Midbrain (tissue), 1 donor: ENCODE data around the gene STK40.

Experiments used
- DNase-seq: peaks from one replicate; lab custom pipeline; 2025; lab: John Stamatoyannopoulos, UW

The STK40 gene, protein sequence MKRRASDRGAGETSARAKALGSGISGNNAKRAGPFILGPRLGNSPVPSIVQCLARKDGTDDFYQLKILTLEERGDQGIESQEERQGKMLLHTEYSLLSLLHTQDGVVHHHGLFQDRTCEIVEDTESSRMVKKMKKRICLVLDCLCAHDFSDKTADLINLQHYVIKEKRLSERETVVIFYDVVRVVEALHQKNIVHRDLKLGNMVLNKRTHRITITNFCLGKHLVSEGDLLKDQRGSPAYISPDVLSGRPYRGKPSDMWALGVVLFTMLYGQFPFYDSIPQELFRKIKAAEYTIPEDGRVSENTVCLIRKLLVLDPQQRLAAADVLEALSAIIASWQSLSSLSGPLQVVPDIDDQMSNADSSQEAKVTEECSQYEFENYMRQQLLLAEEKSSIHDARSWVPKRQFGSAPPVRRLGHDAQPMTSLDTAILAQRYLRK

DNA sequence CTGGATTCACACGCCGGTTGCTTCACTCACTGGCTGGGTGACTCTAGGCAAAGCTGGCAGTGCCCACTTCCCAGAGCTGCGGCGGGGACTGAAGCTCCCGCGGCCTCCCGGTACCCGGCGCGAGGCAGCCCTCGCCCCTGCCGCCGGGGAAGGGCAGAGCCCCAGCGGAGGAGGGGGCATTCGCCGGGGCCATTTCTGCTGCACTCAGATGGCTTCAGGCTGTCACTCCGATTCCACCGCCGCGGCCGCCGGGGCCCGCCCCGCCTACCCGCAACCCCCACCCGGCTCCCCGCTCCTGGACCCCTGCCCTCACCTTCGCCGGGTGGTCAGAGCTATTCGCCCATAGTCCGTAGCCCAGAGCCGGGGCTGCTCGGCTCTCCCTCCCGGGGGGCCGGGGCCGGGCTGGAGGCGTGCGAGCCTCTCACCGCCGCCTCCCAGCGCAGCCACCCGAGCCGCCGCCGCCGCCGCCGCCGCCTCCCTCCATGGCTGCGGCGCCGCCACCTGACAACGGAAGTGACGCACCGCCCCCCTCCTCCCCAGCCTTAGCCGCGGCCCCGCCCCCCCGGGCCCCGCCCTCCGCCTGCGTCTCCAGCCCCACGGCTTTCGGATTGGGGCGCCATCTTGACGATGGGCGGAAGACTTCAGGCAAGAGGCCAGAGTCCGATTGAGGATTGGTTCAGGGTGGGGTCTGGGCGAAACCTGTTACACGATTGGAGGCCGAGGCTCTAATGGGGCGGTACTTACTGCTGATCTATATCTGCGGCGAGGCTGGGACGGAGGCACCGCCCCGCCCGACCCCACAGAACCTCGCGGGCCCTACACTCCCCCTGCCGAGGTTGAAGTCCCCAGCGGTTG is at the start of gene STK40:
Gene STK40 (minus strand): TSS at position 515 of the 855 bp plus-strand sequence. CDS start 24,592 bp downstream, outside the sequence.
- DNase-seq = peak; percentile 99

DNA sequence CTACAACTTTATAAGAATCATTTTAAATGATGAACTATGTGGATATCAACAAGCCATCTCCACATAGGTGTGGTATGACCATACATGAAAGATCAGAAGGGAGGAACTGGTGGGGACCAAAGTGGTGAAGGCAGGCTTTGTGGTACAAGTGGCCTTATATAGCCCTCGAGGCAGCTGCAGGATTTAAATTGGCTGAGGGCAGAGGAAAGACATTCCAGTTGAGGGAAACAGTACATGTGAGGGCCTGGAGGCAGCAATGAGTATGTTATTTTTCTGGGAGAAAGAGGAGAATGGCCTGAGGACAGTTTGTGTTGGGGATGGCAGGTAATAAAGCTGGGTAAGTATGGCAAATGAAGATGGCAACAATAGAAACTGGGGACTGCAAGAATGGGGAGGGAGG is 47.4 kb upstream of the STK40 start:
- no peak for DNase-seq

DNA sequence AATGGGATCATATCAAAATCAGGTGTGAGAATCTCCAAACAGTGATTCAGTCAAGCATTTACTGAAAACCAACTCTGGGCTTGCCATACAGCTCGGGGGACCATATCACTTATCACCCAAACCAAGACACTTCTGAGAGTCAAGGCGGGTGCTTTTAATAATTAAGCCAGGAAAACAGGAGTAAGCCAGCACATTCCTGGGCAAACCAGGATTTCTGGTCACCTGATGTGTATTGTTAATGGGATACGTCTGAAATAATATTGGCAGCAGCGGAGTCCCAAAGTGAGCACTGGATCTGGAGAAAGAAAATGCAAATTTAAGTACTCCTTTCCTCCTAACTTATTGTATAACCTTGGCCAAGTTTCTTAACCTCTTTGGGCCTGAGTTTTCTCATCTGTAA is 46.9 kb upstream of the STK40 start:
- no peak for DNase-seq

DNA sequence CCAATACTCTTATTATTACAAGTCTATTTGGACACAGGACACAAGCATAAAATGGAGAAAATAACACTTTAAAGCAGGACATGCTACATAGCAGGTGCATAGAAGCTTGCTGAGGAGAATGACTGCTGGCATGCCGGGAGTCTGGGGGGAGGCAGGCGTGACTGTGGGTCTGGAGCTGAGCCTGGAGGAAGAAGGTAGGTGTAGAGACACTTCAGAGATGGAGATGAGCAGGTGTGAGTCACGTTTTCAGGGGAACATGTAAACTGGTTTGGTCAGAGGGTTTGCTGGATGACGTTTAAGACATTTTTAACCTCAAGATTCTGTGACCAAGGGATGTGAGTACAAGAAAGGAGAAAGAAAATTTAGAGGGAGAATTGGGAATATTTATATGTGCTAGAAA is 40.1 kb upstream of the STK40 start:
- no peak for DNase-seq

DNA sequence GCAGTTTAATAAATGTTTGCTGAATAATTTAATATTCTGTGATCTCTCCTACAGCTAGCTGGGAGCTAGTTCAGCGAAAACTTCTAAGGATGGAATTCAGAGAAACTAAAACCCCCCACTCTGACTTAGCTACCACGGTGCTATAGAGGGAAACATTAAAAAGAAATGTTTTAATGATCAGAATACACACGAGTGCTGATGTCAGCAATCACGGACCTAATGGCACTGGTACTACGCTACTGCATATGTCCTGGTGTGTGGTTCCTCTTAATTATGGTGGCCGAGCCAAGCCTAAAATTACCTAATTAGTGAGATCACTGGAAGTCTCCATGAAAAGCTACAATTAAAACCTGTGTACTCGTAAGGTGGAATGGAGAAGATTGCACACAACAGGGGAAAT is 35.9 kb upstream of the STK40 start:
- no peak for DNase-seq

DNA sequence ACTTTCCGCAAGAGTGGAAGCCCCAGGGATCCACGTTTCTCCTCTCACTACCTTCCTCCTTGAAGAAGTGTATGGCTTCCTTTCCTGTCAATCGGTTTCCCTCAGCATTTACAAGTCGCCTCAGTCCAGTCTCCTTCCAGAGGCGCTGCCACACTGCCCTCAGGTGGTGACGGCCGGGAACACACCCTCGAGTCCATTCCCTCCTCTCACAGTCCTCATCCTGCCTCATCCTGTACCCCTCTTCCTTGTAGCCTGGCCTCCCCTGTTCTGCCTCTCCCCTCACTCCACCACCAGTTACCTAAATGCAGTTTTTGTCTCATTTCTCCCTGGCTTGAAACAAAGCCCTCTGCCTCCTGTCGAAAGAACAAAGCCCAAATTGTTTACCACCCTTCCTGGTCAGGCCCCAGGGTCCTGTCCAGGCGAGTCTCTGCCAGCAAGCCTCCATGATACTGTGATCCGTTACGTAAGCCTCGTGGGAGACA is 35.2 kb upstream of the STK40 start:
- DNase-seq = peak; percentile 89

DNA sequence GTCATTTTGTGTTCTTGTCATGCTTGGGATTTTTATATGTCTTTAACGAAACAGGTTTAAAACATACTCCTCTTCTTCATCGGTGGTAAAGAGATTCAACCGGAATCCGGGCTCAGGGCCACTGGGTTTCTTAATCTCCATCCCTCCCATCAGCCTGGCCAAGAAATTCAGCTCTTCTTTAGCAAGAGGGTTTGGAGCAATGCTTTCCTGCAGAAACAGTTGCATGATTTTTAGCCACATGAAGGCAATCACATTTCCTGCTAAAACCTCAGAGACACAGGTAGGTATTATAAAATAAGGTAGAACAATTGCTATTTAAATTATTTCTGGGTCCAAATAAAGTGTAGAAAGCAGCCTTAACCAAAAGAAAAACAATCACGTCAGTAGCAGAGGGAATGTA is 34.7 kb upstream of the STK40 start:
- DNase-seq = no peak

DNA sequence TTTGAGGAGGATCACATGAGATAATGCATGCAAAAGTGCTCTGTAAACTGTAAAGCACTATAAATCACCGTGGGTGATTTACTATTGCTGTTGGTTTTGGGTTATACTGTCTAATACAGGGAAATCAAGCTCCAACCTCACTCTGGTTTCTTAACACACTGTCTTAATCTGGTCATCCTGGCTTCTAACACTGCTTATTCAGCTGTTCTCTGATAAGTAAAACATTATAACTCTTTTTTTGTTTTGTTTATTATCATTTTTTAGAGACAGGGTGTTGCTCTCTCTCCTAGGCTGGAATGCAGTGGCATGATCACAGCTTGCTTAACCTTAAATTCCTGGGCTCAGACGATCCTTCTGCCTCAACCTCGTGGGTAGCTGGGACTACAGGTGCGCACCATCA is 33.8 kb upstream of the STK40 start:
- DNase-seq = no peak

DNA sequence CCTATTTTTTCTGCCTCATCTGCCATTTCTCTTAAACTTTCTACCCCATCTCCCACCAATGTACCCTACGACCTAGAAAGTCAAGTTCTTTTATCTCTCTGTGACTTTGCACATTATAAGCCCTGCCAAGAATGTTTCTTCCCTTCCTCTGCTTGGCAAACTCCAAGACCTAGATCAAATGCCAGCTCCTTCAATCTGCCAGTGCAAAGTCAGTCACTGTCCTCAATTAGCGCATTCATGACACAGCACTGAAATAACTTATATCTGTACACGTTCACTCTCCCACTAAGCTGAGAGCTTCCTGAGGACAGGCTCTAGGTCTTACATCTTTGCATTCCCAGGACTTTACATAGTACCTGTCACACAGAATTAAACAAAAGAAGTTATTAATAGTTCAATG is 33.4 kb upstream of the STK40 start:
- DNase-seq = no peak

DNA sequence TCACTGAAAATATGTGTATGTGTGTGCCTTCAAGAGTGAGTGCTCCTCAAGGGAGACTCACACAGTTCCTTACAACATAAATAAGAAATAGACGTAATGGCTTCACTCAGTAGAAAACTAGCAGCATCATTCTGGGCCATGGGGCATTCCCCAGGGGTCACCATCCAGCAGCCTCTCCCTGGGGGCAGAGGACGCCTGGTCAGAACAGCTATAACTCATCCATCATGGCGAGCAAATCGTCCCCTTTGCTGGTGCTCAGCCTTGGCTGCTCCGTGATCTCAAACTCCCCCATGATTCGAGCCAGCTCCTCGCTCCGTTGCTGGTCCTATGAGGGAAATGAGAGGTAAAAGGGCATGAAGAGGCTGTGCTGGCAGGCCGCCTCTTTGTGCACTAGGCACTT is 32.2 kb upstream of the STK40 start:
- DNase-seq = no peak

DNA sequence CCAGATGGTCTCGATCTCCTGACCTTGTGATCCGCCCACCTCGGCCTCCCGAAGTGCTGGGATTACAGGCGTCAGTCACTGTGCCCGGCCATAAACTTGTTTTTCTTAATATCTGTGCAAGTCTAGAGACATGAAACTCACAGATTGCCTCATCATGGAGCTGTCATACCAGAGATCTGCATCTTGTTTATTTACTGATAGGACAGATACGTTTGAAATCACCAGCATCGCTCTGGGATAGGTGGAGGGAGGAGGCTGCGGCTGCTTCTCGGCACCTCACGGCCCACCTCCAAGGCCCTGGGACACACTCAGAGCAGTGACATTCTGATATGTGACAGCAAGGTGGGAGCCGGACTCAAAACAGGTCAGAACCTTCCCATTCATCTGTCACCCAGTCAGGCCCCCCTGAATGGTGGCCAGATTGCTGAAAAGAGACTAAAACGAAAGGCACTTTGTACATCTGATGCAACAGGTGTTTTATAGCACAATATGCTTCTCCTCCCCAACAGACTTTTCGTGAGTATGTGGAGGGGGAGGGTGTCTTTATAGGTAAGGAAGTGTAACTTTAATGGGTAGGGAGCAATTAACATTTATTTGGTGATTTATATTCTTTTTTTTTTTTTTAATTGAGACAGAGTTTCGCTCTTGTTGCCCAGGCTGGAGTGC is 30.1 kb upstream of the STK40 start:
- no peak for DNase-seq

DNA sequence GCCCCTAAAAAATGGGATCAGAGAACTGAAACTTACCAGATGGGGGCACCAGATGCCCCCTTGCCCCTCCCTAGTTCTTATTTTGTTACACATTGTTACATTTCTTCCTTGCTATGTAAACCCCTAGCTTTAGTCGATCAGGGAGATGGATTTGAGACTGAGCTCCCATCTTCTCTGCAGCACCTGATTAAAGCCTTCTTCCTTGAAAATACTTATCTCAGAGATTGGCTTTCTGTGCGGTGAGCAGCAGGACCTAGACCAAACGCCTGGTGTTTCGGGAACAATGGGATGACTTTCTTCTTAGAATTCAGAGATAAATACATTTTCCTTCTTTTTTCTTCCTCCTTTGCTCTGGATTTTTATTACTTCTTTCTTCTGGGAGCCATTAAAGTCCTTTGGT is 28.7 kb upstream of the STK40 start:
- DNase-seq = no peak

DNA sequence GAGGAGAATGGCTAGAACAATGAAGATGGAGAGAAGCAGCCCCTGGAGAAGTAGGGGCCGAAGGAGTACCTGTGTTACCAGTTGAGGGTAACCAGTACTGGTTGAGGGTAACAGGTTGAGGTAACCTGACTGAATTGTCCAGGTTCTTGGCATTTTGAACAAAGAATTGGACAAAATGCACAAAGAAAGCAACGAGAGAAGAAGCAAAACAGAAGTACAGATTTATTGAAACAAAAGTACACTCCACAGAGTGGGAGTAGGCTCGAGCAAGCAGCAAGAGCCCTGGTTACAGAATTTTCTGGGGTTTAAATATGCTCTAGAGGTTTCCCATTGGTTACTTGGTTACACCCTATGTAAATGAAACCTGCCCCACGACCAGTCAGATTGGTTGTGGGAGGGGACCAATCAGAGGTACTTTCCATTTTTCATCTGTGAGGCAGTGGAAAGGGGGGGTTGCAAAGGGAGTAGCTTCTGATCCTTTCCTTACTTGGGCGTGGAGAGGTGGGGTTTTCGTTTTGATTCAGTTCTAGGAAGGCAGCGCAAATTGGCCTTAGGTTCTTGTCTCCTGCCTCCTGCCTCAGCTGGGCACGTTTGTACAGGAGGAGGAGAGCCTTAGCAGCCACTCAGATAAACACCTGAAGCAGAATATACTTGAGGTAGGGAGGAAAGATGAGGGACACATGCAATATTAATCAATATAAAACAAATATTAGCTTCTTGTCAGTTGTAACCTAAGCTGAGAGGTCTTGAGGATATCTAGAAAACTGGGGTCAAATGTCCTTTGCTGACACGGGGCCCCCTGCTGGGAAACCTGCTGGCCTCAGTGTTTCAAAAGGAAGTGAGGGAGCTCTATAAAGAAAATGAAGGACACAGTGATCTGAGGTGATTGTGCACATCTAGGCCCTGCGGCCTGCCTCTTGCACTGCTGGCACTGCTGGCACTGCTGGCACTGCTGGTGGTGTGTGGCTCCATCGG is 26.2 kb upstream of the STK40 start:
- DNase-seq = no peak

DNA sequence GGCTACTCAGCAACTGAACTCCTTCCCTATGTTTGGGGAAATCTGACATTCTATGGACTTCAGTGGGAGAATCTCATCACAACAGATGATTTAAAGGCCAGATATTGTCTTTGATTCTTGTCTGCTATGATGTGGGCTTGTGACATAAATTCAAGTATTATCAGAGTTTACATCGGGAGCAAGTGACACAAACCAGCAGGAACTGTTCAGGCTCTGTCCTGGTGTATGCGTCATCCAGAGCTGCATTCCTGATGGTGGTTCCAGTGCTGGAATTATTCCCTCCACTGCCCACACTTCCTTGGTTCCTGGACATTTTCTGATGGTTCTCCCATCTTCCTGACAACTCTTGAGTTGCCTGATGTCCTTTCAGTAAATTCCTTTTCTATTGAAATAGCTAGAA is 22.8 kb upstream of the STK40 start:
- DNase-seq = no peak

DNA sequence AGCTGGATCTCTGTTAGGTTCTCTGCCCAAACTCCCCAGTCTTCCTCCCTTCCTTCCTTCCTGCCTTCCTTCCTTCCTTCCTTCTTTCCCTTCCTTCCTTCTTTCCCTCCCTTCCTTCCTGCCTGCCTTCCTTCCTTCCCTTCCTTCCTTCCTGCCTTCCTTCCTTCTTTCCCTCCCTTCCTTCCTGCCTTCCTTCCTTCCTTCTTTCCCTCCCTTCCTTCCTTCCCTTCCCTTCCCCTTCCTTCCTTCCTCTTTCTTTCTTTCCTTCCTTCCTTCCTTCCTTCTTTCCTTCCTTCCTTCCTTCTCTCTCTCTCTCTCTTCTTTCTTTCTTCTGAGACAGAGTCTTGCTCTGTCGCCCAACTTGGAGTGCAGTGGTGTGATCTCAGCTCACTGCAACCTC is 20.7 kb upstream of the STK40 start:
- DNase-seq = no peak

DNA sequence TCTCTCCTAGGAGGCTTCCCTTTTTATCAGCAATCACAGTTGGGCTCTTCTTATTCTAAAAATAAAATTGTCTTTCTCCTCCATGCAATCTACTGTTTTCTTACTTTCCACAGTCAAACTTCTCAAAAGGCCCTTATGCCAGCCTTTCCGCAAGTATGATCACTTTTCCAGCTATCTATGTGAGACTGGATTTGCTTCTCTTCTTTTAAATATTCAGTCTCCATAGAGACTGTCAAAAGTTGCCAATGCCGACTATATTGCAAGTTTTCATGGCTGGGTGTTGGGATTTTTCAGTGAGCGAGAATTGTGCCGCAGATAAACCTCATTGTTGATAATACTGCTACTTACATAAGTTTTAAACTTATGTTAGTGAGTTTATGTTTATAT is 16.8 kb upstream of the STK40 start:
- DNase-seq = no peak

DNA sequence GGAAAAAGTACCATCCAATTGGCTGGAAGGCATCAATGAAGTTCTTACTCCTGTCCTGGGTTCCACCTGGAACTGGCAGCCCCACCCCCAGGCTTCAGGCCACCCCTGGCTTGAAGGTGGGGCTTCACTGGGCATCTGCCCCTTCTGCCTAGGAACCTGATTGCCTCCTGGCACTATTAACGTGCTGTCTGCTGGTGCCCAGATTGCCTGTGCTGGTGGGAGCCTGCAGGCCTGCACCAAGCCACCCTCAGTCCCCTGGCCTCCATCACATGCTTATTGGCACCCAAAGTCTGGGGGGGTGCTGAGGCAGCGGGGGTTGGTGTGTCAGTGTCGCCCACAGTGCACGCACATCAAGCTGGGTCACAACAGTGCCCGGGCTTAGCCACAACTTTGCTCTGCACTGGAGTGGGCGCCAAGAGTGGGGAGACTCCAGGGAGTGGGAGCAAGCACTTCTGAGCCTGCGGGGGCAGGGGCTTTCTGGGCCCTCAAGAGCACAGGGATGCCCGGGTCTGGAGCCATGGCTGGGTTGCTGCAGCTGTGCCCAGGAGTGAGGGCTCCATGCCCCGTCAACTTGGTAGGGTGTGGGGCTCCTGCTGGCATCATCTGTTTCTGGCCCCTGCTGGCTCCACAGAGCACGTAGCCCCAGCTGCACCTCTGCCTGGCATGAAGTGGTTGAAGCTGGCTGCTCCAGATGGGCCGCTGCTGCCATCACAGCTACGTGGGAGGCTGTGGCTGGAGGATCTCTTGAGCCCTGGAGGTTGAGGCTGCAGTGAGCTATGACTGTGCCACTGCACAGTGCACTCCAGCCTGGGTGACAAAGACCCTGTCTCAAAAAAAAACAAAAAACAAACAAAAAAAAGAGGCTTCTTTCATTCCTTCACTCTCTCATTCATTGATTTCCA is 16.1 kb upstream of the STK40 start:
- no peak for DNase-seq

DNA sequence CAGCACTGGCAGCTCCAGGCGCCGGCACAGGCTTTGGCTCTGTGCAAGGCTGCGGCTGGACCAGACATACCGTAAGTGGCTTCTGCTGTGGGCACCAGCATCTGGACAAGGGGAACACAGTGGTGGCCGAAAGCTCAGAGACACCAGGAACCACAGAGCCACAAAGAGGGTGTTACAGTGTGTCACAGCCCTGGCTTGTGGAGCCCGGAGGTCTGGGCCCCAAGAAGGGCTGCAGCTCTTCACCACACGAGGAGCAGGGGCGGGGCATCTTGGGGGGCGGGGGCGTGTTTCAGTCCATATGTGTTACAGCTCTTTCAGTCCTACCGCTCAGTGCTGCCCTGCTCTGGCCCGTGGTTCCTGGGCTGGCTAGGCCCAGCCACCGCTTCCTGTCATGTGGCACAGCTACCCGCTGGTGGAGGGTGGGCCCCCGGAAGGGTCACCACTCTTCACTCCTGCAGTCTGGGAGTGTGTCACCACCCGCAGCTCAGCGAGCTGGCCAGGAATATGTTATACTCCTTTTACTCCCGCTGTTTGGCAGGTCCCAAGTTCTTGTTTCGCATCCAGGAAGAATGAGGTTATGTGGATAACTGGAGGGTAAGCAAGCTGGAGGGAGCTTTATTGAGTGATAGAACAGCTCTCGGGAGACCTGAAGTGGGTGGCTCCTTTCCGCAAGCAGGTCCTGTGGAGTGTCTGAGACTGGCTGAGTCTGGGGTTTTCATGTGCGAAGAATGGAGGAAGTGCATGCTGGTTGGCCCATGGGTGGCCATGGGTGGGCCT is 15.3 kb upstream of the STK40 start:
- DNase-seq = peak; percentile 35

DNA sequence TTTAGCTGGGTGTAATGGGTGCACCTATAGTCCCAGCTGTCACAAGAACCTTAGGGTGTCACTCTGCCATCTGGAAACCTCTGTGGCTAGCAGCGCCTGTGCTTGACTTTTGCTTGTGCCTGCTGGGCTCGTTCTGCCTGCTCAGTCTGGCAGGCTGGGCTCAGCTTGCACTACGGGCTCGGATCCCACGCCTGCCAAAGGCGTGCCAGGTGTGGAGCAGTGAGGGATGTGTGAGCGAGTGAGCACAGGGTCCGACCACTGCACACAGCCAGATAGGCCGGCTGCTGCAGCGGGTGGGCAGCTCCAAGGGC is 14.7 kb upstream of the STK40 start:
- DNase-seq = no peak
